HUES48 (cell line): ENCODE results near the gene CLK1.

Experiments
- H3K27ac ChIP-seq: one replicate; pipeline ENCODE4 v1.7.0; 2013; ENCODE audit warnings: low read depth, low read length, inconsistent platforms
- H3K27me3 ChIP-seq: 2 replicates; pipeline ENCODE4 v1.6.1; 2013; ENCODE audit warnings: mild to moderate bottlenecking, low read length; ENCODE audit not compliant: control insufficient read depth, insufficient read depth
- H3K36me3 ChIP-seq: 2 replicates; pipeline ENCODE4 v1.6.1; 2013; ENCODE audit warnings: low read length; ENCODE audit not compliant: control insufficient read depth, insufficient read depth
- H3K4me1 ChIP-seq: 2 replicates; pipeline ENCODE4 v1.6.1; 2013; ENCODE audit warnings: mild to moderate bottlenecking, low read length; ENCODE audit not compliant: control insufficient read depth, insufficient read depth
- H3K4me3 ChIP-seq: 2 replicates; pipeline ENCODE4 v1.5.1; 2013; ENCODE audit warnings: mild to moderate bottlenecking, low read depth, low read length
- H3K9ac ChIP-seq: 2 replicates; pipeline ENCODE4 v1.6.1; 2013; ENCODE audit warnings: mild to moderate bottlenecking, low read depth, low read length, moderate library complexity
- H3K9me3 ChIP-seq: 2 replicates; pipeline ENCODE4 v1.6.1; 2013; ENCODE audit warnings: low read length; ENCODE audit not compliant: control insufficient read depth, insufficient read depth

The CLK1 gene

DNA sequence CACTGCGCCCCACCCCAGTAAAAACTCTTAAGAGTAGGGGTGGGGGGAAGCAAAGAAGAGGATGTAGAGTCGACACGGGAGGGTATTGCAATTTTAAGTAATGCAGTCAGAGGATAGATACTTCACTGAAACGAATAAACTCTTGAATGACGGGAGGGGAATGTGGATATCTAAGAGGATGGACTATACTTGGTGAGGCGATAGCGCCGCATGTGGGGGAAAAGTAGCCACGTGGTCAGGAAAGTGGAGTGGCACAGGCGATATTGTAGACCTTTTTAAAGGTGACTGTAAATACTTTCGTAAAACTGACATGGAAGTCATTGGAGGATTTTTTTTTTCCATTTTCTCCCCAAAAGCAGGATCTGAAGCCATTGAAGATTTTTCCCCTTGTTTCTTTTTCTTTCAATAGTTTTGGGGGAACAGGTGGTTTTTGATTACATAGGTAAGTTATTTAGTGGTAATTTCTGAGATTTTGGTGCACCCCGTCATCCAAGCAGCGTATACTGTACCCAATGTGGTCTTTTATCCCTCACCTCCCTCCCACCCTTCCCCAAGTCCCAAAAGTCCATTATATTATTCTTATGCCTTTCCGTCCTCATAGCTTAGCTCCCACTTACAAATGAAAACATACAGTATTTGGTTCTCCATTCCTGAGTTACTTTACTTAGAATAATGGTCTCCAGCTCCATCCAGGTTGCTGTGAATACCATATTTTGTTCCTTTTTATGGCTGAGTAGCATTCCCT lies 13.8 kb downstream of the CLK1 start:
- peaks cover 48% of the 10 kb centered on the region for H3K36me3 ChIP-seq

GRCh38 chr2:200847939-200848338 lies 16.5 kb downstream of the CLK1 start:
- peaks cover 20% of the 10 kb centered on the region for H3K36me3 ChIP-seq
- H3K27me3 ChIP-seq = no peaks in the 10 kb centered on the region

More for the DNA sequence above, 13.8 kb downstream of the CLK1 start:
- Histone ChIP-seq H3K4me3 (no peak overlapping the region), H3K4me1 (no peaks in the 10 kb centered on the region), H3K9ac (no peak overlapping the region), H3K27me3 (no peaks in the 10 kb centered on the region), H3K27ac (no peak overlapping the region), H3K9me3 (no peaks in the 10 kb centered on the region)

DNA sequence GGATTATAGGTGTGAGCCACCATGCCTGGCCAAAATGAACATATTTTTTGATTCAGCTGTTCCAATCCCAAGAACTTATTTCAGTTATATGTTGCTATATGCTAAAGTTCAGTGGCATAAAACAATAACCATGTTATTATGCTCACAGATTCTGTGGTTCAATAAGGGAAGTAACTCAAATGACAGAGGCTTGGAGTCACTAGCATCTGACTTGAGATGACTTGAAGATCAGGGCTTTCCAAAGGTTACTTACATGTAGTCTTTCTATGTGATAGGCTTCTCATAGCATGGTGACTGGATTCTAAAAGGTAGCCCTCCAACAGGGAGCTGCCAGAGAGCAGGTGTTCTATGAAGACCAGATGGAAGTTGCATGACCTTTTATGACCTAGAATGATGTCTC lies 17.2 kb downstream of the CLK1 start:
- no peaks in the 10 kb centered on the region for H3K27me3 ChIP-seq
- H3K9ac ChIP-seq = no peak overlapping the region
- peaks cover 14% of the 10 kb centered on the region for H3K36me3 ChIP-seq
- H3K4me1 ChIP-seq = no peaks in the 10 kb centered on the region
- no peak overlapping the region for H3K27ac ChIP-seq
- H3K9me3 ChIP-seq = no peaks in the 10 kb centered on the region
- no peak overlapping the region for H3K4me3 ChIP-seq

More at GRCh38 chr2:200847939-200848338, 16.5 kb downstream of the CLK1 start:
- no peak overlapping the region for H3K27ac ChIP-seq
- no peak overlapping the region for H3K9ac ChIP-seq
- H3K9me3 ChIP-seq = no peaks in the 10 kb centered on the region
- no peak overlapping the region for H3K4me3 ChIP-seq
- no peaks in the 10 kb centered on the region for H3K4me1 ChIP-seq

DNA sequence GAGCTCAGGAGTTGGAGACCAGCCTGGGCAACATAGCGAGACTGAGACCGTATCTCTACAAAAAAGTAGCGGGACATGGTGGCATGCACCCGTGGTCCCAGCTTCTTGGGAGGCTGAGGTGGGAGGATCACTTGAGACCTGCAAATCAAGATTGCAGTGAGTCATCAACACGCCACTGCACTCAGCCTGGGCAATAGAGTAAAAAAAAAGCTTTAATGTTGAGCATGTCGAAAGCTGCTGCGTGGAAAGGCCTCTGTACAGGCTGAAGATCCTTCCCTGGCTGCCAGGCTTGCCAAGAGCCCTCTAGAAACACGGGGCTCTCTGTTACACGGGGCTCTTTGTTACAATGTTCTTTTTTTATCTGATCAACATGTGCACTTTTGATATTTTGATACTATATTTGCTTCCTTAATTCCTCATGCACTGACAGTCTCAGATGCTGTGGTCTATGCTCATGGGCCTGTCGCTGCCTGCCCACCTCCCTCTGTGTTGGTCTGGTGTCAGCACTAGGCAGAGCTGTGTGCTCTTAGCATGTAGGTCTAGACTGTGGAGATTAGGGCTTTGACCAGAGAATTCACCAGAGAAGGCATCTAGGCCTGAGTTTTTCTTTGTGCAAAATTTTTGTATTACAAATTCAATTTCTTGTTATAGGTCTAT lies 18.7 kb downstream of the CLK1 start:
- Histone ChIP-seq H3K27me3 (no peaks in the 10 kb centered on the region), H3K36me3 (no peaks in the 10 kb centered on the region), H3K9ac (no peak overlapping the region), H3K4me3 (no peak overlapping the region), H3K9me3 (no peaks in the 10 kb centered on the region), H3K4me1 (no peaks in the 10 kb centered on the region), H3K27ac (no peak overlapping the region)

- Histone ChIP-seq H3K9ac (no peak overlapping the region), H3K27ac (no peak overlapping the region), H3K27me3 (no peaks in the 10 kb centered on the region), H3K9me3 (no peaks in the 10 kb centered on the region), H3K4me1 (no peaks in the 10 kb centered on the region), H3K36me3 (no peaks in the 10 kb centered on the region), H3K4me3 (no peak overlapping the region)
Observed at GRCh38 chr2:200845194-200845593, 19.3 kb downstream of the CLK1 start.

GRCh38 chr2:200843993-200844948 lies 20.2 kb downstream of the CLK1 start:
- H3K9me3 ChIP-seq = no peaks in the 10 kb centered on the region

GRCh38 chr2:200839513-200839912 lies 24.9 kb downstream of the CLK1 start:
- Histone ChIP-seq H3K36me3 (no peaks in the 10 kb centered on the region), H3K4me1 (0 out of 2 replicates have a peak, but pooled peaks cover 8% of the 10 kb centered on the region), H3K27me3 (no peaks in the 10 kb centered on the region)

More at GRCh38 chr2:200843993-200844948, 20.2 kb downstream of the CLK1 start:
- Histone ChIP-seq H3K9ac (no peak overlapping the region), H3K4me3 (no peak overlapping the region), H3K4me1 (0 out of 2 replicates have a peak, but pooled peaks cover 6% of the 10 kb centered on the region), H3K36me3 (no peaks in the 10 kb centered on the region), H3K27me3 (no peaks in the 10 kb centered on the region), H3K27ac (no peak overlapping the region)

GRCh38 chr2:200834701-200835100 lies 29.8 kb downstream of the CLK1 start:
- Histone ChIP-seq H3K36me3 (no peaks in the 10 kb centered on the region), H3K27ac (no peak overlapping the region), H3K27me3 (no peaks in the 10 kb centered on the region), H3K9me3 (peaks cover 10% of the 10 kb centered on the region), H3K4me1 (0 out of 2 replicates have a peak, but pooled peaks cover 6% of the 10 kb centered on the region), H3K9ac (no peak overlapping the region), H3K4me3 (no peak overlapping the region)

More at GRCh38 chr2:200839513-200839912, 24.9 kb downstream of the CLK1 start:
- peaks cover 10% of the 10 kb centered on the region for H3K9me3 ChIP-seq
- H3K4me3 ChIP-seq = no peak overlapping the region
- no peak overlapping the region for H3K9ac ChIP-seq
- H3K27ac ChIP-seq = no peak overlapping the region

DNA sequence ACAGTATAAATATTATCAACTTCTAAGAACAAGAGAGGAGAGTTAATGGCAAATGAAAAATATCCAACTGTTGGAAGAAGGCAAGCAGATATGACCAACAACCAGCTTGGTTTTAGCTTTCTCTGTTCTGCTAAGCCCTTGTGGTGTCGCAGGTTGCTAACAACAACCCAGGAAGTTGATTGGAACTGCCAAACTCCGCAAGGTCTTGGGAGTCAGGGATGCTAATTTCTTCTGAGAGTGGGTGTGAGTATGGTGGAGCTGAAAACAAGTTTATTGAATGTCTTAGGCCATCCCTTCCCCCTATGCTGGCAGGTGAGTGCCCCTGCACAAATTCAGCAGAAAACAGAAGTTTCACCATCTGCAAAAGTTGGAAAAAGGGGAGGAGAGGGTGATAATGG lies 35.2 kb downstream of the CLK1 start:
- no peaks in the 10 kb centered on the region for H3K27me3 ChIP-seq
- H3K36me3 ChIP-seq = peaks cover 3% of the 10 kb centered on the region; the same call in 1 of the 2 replicates
- H3K4me3 ChIP-seq = no peak overlapping the region
- H3K4me1 ChIP-seq = no peaks in the 10 kb centered on the region
- H3K9ac ChIP-seq = no peak overlapping the region
- no peaks in the 10 kb centered on the region for H3K9me3 ChIP-seq
- H3K27ac ChIP-seq = peak overlapping the region; percentile 33

- peaks cover 8% of the 10 kb centered on the region for H3K36me3 ChIP-seq
- no peak overlapping the region for H3K9ac ChIP-seq
- no peaks in the 10 kb centered on the region for H3K4me1 ChIP-seq
- H3K27ac ChIP-seq = peak overlapping the region; percentile 33
- no peak overlapping the region for H3K4me3 ChIP-seq
- H3K27me3 ChIP-seq = no peaks in the 10 kb centered on the region
- no peaks in the 10 kb centered on the region for H3K9me3 ChIP-seq
Observed at GRCh38 chr2:200828572-200829257, 35.7 kb downstream of the CLK1 start.
